Activated T-cell treated with anti-CD3 and anti-CD28 coated beads for 24 hours (primary cell): Measurements from ENCODE around the gene SPATA25.
"Not testable (repeated sequence)": the region's sequence is repeated elsewhere in the genome, so short reads cannot be mapped to it uniquely, and the experiment has no call there.

Source experiments
- DNase-seq: peaks from one replicate; pipeline ENCODE4 v3.0.0-alpha.2; 2020; ENCODE audit warnings: low read depth

The SPATA25 gene

GRCh38 chr20:45892828-45893500 lies 5.5 kb upstream of the SPATA25 start:
- DNase-seq, result no peak

- DNase-seq, result no peak
Observed at GRCh38 chr20:45892049-45892825, 4.8 kb upstream of the SPATA25 start.

DNA sequence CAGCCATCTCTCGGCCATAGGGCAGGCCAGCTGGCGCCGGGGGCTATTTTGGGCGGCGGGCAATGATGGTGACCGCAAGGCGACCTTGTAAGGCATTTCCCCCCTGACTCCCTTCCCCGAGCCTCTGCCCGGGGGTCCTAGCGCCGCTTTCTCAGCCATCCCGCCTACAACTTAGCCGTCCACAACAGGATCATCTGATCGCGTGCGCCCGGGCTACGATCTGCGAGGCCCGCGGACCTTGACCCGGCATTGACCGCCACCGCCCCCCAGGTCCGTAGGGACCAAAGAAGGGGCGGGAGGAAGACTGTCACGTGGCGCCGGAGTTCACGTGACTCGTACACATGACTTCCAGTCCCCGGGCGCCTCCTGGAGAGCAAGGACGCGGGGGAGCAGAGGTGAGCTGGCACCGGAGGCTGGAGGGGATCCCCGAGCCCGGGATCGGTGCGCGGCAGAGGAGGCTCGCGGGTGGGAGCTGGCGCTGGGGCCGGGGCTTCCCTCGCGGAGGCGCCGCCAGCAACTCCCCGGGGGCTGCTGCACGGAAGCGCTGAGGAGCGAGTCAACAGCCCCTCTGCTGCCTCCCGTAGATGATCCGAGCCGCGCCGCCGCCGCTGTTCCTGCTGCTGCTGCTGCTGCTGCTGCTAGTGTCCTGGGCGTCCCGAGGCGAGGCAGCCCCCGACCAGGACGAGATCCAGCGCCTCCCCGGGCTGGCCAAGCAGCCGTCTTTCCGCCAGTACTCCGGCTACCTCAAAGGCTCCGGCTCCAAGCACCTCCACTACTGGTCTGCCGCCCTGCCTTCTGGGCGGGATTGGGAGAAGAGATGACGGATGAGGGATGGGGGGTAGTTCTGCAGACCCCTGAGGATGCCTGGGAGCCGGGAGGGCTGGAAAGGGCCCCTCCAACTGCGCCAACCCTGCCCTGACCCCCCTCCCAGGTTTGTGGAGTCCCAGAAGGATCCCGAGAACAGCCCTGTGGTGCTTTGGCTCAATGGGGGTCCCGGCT lies 3.9 kb upstream of the SPATA25 start, which contains the start of the genes CTSA and NEURL2:
CTSA (plus strand) TSS at position 351 of the 999 bp plus-strand sequence; CDS start at position 585, 234 bp downstream.
NEURL2 (minus strand) TSS at position 224 of the 999 bp plus-strand sequence; CDS start at position 7, 217 bp downstream.
- DNase-seq, result peak; percentile 82

- peak; percentile 20 for DNase-seq
Observed at GRCh38 chr20:45890077-45890984, 2.9 kb upstream of the SPATA25 start.

DNA sequence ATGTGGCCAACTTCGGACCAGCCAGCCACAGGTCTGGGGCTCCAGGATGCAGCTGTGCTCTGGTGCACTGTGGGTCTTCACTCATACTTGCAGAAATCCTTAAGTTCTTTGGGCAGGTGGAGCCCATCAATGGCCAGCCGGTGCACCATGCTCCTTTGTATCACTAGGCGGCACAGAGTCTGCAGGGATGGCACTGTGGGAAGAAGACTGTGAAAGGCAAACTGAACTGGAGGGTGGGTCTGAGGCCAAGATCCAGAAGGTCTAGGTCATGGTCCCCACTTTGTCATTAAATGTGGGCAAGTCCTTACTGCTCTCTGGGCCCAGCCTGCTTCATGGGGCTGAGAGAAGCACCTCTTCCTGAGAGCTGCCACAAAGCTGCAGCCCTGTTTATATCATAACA lies 1.3 kb upstream of the SPATA25 start:
- no peak for DNase-seq

- DNase-seq, result no peak
Observed at GRCh38 chr20:45886590-45887345, 654 bp downstream of the SPATA25 start.

- no peak for DNase-seq
Observed at GRCh38 chr20:45883100-45883469, 4.3 kb downstream of the SPATA25 start.

GRCh38 chr20:45882469-45883099 lies 4.8 kb downstream of the SPATA25 start:
- DNase-seq, result no peak

GRCh38 chr20:45880988-45881788 lies 6.2 kb downstream of the SPATA25 start, which contains the start of gene ZSWIM1:
TSS of gene ZSWIM1 (plus strand) at chr20:45881227. CDS start at chr20:45882593, 1,366 bp downstream.
- DNase-seq, result peak; percentile 98

DNA sequence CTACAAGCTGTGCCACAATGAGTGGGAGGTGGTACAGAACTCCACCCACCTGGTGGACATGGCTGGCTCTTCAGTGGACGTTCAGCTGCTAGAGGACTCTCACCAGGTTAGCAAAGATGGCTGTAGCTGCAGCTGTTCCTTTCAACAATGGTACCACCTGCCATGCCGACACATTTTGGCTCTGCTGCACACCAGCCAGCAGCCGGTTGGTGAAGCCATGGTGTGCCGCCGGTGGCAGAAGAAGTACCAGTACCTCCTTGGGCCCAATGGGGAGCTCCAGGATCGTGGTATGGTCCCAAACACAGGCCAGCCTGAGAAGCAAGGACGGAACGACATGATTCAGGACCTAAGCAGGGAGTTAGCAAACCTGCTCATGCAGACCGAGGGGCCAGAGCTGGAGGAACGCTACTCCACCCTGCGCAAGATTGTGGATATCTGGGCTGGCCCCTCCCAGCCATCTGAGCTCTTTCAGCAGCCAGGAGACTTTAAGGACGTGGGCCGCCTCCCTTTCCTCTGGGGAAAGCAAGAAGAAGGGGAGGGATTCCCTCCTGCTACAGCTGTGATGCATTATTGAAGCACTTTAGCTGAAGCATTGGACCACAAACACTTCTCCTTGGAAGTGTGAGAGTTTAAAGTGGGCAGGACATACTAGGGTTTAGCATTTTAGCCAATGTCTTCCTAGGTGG lies 9.2 kb downstream of the SPATA25 start:
- DNase-seq, result no peak

GRCh38 chr20:45874576-45874975 lies 12.8 kb downstream of the SPATA25 start:
- DNase-seq, result no peak

GRCh38 chr20:45874104-45874481 lies 13.3 kb downstream of the SPATA25 start:
- DNase-seq, result not testable (repeated sequence)

DNA sequence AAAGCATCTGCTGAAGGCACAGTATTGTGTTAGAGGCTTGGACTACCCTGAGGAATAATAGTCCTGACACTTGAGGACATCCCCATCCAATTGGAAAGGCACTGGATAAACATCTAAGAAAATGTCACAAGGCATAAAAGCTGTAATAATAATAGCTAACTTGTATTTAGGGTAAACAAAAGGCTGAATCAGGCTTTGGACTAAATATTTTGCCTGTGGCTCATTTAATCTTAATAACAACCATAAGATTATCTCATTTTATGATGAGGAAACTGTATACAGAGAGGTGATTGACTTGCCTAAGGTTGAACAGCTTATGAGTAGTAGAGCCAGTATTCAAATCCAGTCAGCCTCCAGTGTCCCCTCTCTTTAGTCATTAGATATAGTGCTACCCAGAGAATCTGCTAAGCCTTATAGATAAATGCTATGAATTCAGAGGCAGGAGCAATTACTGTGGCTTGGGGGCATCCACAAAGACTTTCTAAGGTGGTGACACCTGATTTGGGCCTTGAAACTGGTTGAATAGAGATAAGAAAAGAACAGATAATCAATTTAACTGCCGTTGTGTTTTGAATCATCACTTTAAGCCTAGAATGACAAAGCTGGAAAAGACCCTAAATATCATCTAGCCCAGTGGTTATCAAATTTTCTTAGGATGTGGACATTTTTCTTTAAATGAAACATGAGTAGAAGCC lies 13.9 kb downstream of the SPATA25 start:
- DNase-seq, result no peak

GRCh38 chr20:45872626-45873025 lies 14.8 kb downstream of the SPATA25 start:
- no peak for DNase-seq

- no peak for DNase-seq
Observed at GRCh38 chr20:45867819-45868176, 19.6 kb downstream of the SPATA25 start.

DNA sequence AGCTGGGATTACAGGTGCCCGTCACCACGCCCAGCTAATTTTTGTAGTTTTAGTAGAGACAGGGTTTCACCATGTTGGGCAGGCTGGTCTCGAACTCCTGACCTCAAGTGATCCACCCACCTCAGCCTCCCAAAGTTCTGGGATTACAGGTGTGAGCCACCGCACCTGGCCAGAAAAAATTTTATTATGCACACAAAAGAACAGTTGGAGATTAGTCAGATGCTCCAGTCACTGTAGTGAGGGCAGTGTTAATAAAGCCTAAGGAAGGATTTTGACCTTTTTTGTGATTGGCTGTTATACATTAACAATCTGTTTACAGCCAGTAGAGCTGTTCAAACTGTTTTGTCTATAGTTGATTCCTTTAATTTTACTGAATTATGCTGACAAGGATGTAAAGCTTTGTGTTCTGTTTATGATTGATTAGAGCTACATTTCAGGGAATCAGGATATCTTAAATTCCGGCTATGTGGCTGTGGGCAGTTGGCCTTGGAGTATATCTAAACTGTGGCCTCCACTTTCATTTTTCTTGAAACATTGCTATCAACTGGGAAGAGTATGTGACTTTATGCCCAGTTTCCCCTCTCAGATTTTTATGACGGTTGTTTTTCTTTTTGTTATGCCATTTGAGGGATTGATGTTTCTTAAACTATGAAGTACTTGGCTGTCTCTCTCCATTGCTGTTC lies 20.1 kb downstream of the SPATA25 start:
- DNase-seq, result no peak

GRCh38 chr20:45866454-45866853 lies 21.0 kb downstream of the SPATA25 start:
- DNase-seq, result no peak
